HepG2 (cell line): Measurements from ENCODE around the gene VSIG2. TPM values are rescaled to one million over a fixed set of nuclear protein-coding genes. Genes with fewer than 3 reads are reported as not detected.
A peak's percentile ranks its signal among the peaks of the same experiment; 100 is the strongest.

ENCODE experiments used
- ATAC-seq: fragments of 200-7000 bp; cut with Tn5 transposase; 3 replicates; pipeline ENCODE4 v1.9.1; 2020; ENCODE audit warnings: mild to moderate bottlenecking, moderate library complexity
- BruUV-seq: library from RNA; stranded (reverse); fragments of 400-500 nt; replicated peaks from 2 replicates; lab custom pipeline; 2021; lab: Mats Ljungman, UMichigan
- CTCF ChIA-PET: fragments of 300-600 bp; formaldehyde crosslinking; extraction: SDS; loops from one replicate; lab custom pipeline; 2021; ENCODE audit warnings: low total read pairs, inconsistent platforms, low intra/inter-chr PET ratio; lab: Yijun Ruan, JAX
- POLR2A ChIA-PET: fragments of 350-600 bp; sonication (Branson Sonifier 250); formaldehyde crosslinking; loops from one replicate; lab custom pipeline; 2020; ENCODE audit warnings: antibody characterized with exemption, inconsistent platforms; lab: Yijun Ruan, JAX
- DNase-seq: peaks from one replicate; pipeline ENCODE4 v3.0.0-alpha.2; 2015; ENCODE audit warnings: low spot score
- FAIRE-seq: peaks from 3 replicates; lab custom pipeline; 2011; peaks lifted over from hg19 to GRCh38; lab: Jason Lieb, UNC
- H2AFZ ChIP-seq: one replicate; pipeline ENCODE4 v1.6.1; 2011; ENCODE audit warnings: low read length, inconsistent platforms
- H3K27ac ChIP-seq: fragments of 300-600 bp; 3 replicates; pipeline ENCODE4 v1.8.0; 2011; ENCODE audit warnings: mixed run types, mild to moderate bottlenecking, mixed read lengths, low read length, inconsistent platforms; ENCODE audit not compliant: insufficient read depth; ENCODE audit errors: extremely low read length
- H3K27me3 ChIP-seq, 2 experiments: fragments of 200-600 bp in 1 of 2; 2 replicates in 1 of 2; 3 replicates in 1 of 2; pipeline versions ENCODE4 v1.6.0 to v1.8.0; 2011; ENCODE audit warnings: low read length in 2 of 2, mild to moderate bottlenecking in 2 of 2, moderate library complexity in 2 of 2, inconsistent platforms in 1 of 2; ENCODE audit not compliant: insufficient read depth in 2 of 2, control insufficient read depth in 1 of 2
- H3K36me3 ChIP-seq, 2 experiments: fragments of 200-600 bp in 1 of 2; replicated peaks in 1 of 2; 2 replicates in 1 of 2; 3 replicates in 1 of 2; pipeline versions ENCODE4 v1.5.1 to v1.8.0; 2011; ENCODE audit warnings: low read length in 2 of 2, inconsistent platforms in 1 of 2; ENCODE audit not compliant: insufficient read depth in 2 of 2, control insufficient read depth in 1 of 2
- H3K4me1 ChIP-seq: 2 replicates; pipeline ENCODE4 v1.5.1; 2012; ENCODE audit warnings: low read length, inconsistent platforms; ENCODE audit not compliant: insufficient read depth
- H3K4me2 ChIP-seq: 2 replicates; pipeline ENCODE4 v1.6.0; 2011; ENCODE audit warnings: low read depth, low read length, inconsistent platforms
- H3K4me3 ChIP-seq, 3 experiments: fragments of 200-600 bp in 1 of 3; sonication (generic), shearing (Covaris generic) in 1 of 3; replicated peaks in 1 of 3; 2 replicates each; pipeline ENCODE4 v1.5.1; 2011 to 2016; ENCODE audit warnings: low read length in 3 of 3, inconsistent platforms in 2 of 3, low read depth in 2 of 3, mild to moderate bottlenecking in 2 of 3, control low read depth in 1 of 3, mixed read lengths in 1 of 3; ENCODE audit not compliant: insufficient read depth in 1 of 3
- H3K79me2 ChIP-seq: one replicate; pipeline ENCODE4 v1.6.1; 2011; ENCODE audit warnings: low read length, inconsistent platforms; ENCODE audit not compliant: insufficient read depth
- H3K9ac ChIP-seq: 2 replicates; pipeline ENCODE4 v1.6.0; 2011; ENCODE audit warnings: mild to moderate bottlenecking, low read depth, low read length, inconsistent platforms; ENCODE audit not compliant: insufficient read depth
- H3K9me3 ChIP-seq: 2 replicates; pipeline ENCODE4 v1.5.1; 2012; ENCODE audit warnings: mild to moderate bottlenecking, low read length
- H4K20me1 ChIP-seq: 2 replicates; pipeline ENCODE4 v1.6.0; 2011; ENCODE audit warnings: inconsistent platforms, mild to moderate bottlenecking, low read length, moderate library complexity; ENCODE audit not compliant: insufficient read depth
- CAMTA2 ChIP-seq: sonication (generic); formaldehyde crosslinking; IDR thresholded peaks from 2 replicates; pipeline ENCODE4 v1.4.0; 2020; ENCODE audit warnings: mild to moderate bottlenecking, missing genetic modification reagents, borderline replicate concordance
- CBX1 ChIP-seq: IDR thresholded peaks from one replicate; pipeline ENCODE4 v1.6.1; 2016; ENCODE audit warnings: antibody characterized with exemption, low read depth
- FOSL2 ChIP-seq: sonication (generic); formaldehyde crosslinking; IDR thresholded peaks from 2 replicates; pipeline ENCODE4 v1.4.0; 2020; ENCODE audit warnings: missing genetic modification reagents
- KDM2A ChIP-seq: sonication (generic); formaldehyde crosslinking; IDR thresholded peaks from 2 replicates; pipeline ENCODE4 v1.4.0; 2020; ENCODE audit warnings: low read depth, missing genetic modification reagents, borderline replicate concordance
- PRMT3 ChIP-seq: sonication (generic); formaldehyde crosslinking; IDR thresholded peaks from 2 replicates; pipeline ENCODE4 v1.8.1; 2022; ENCODE audit warnings: low read depth, mild to moderate bottlenecking, moderate library complexity, missing genetic modification reagents, borderline replicate concordance
- RNF2 ChIP-seq: fragments of 450-650 bp; conservative IDR thresholded peaks from 2 replicates; pipeline ENCODE4 v1.6.1; 2016; ENCODE audit warnings: low read depth
- SRSF1 ChIP-seq: fragments of 200-400 bp; formaldehyde crosslinking; optimal IDR thresholded peaks from 2 replicates; pipeline ENCODE3; 2017; ENCODE audit warnings: mild to moderate bottlenecking, low read depth, low read length, moderate library complexity
- TP53 ChIP-seq: sonication (generic); formaldehyde crosslinking; conservative IDR thresholded peaks from 2 replicates; pipeline ENCODE4 v1.4.0; 2020; ENCODE audit warnings: missing genetic modification reagents
- ZNF180 ChIP-seq: sonication (generic); formaldehyde crosslinking; IDR thresholded peaks from 2 replicates; pipeline ENCODE4 v1.4.0; 2020; ENCODE audit warnings: low read depth, missing genetic modification reagents, borderline replicate concordance
- ZNF570 ChIP-seq: sonication (generic); formaldehyde crosslinking; IDR thresholded peaks from 2 replicates; pipeline ENCODE4 v1.4.0; 2020; ENCODE audit warnings: mild to moderate bottlenecking, missing genetic modification reagents, borderline replicate concordance
- ZNF605 ChIP-seq: sonication (generic); formaldehyde crosslinking; IDR thresholded peaks from 2 replicates; pipeline ENCODE4 v1.8.0; 2022; ENCODE audit warnings: mild to moderate bottlenecking, missing genetic modification reagents
- ZNF615 ChIP-seq: sonication (generic); formaldehyde crosslinking; IDR thresholded peaks from 2 replicates; pipeline ENCODE4 v1.5.0; 2020; ENCODE audit warnings: mild to moderate bottlenecking, missing genetic modification reagents, borderline replicate concordance
- ZNF703 ChIP-seq: sonication (generic); formaldehyde crosslinking; IDR thresholded peaks from 2 replicates; pipeline ENCODE4 v1.5.1; 2020; ENCODE audit warnings: missing genetic modification reagents, mild to moderate bottlenecking, moderate library complexity, borderline replicate concordance
- WGBS: methylation state at CpG from one replicate; pipeline ENCODE4 v1.1.6; 2017; ENCODE audit warnings: low lambda C conversion rate; 5-methylcytosine and 5-hydroxymethylcytosine counted together
- in situ Hi-C: cut with HindIII; loops from 2 replicates; pipeline ENCODE4 v1.10.0; 2017; ENCODE audit warnings: low pct_unique_long_range_greater_than_20kb; ENCODE audit not compliant: extremely low pct_ligation_motif_present
- intact Hi-C: fragments of 100-400 bp; cut with micrococcal nuclease; formaldehyde crosslinking; loops from one replicate; pipeline ENCODE4 v1.10.0; 2022; ENCODE audit not compliant: unreplicated experiment
- polyA plus RNA-seq, 8 experiments: library from polyadenylated mRNA; depleted of rRNA in 3 of 8; stranded (reverse) in 7 of 8; unstranded in 1 of 8; fragments of >200 nt; fragmentation: Illumina TruSeq in 4 of 8; extraction: Trizol in 4 of 8; gene quantifications; 2 replicates each; pipeline versions ENCODE4 v1.2.1 to v1.2.3, GENCODE V29; 2011 to 2016; ENCODE audit warnings: low read depth in 4 of 8, missing spikeins in 1 of 8, mixed read lengths in 1 of 8; ENCODE audit not compliant: insufficient read depth in 1 of 8
- total RNA-seq, 5 experiments: library from RNA; depleted of rRNA; stranded (reverse); fragments of >200 nt; fragmentation: Illumina TruSeq; extraction: Trizol; gene quantifications; 2 replicates each; pipeline ENCODE4 v1.2.3, GENCODE V29; 2016; ENCODE audit warnings: low read depth in 1 of 5
- TF ChIP-seq, protein P1 (sequence below): IDR thresholded peaks from 2 replicates; pipeline ENCODE4 v1.6.1; 2018; ENCODE audit warnings: missing genetic modification reagents
- TF ChIP-seq, protein P2 (sequence below): sonication (generic); formaldehyde crosslinking; IDR thresholded peaks from 2 replicates; pipeline ENCODE4 v1.5.0; 2020; ENCODE audit warnings: missing genetic modification reagents, mild to moderate bottlenecking, borderline replicate concordance

Gene VSIG2
- total and polyA plus RNA-seq, 2 of the 13 experiments (the other 11 are each of a cell fraction or from before 2014, with no cell fraction given), result 0.80 to 2.7 TPM

- TF ChIP-seq, protein P1, sequence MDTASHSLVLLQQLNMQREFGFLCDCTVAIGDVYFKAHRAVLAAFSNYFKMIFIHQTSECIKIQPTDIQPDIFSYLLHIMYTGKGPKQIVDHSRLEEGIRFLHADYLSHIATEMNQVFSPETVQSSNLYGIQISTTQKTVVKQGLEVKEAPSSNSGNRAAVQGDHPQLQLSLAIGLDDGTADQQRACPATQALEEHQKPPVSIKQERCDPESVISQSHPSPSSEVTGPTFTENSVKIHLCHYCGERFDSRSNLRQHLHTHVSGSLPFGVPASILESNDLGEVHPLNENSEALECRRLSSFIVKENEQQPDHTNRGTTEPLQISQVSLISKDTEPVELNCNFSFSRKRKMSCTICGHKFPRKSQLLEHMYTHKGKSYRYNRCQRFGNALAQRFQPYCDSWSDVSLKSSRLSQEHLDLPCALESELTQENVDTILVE (CRISPR knock-in tag), result no peak
- TF ChIP-seq FOSL2 (CRISPR knock-in tag) (peak; percentile 82), SRSF1 (no peak)
- TF ChIP-seq, all 625 proteins: peak for 2
These were observed 18.0 kb upstream of the VSIG2 start (continued) for GRCh38 chr11:124769806-124770774.

GRCh38 chr11:124768914-124769313 is 16.9 kb upstream of the VSIG2 start:
- no peaks in the 10 kb centered on the region for H3K27me3 ChIP-seq
- no peak overlapping the region for H2AFZ ChIP-seq
- H4K20me1 ChIP-seq, result no peaks in the 10 kb centered on the region
- peaks cover 1 to 22% of the 10 kb centered on the region in 2 experiments; a peak in 2 of 5 replicates for H3K36me3 ChIP-seq
- ATAC-seq (no peak), DNase-seq (no peak), FAIRE-seq (no peak)
- intact Hi-C loops (no loop called here), in situ Hi-C loops (no loop called here)
- no TSS peak for BruUV-seq
- ChIA-PET CTCF (no interaction called here), POLR2A (interaction anchor here (1.6 kb wide), 1 partner anchor 29 kb away, joined by 3 read pairs; no protein-coding TSS in a partner anchor)
- no peak overlapping the region for H3K4me2 ChIP-seq
- no peaks in the 10 kb centered on the region for H3K9me3 ChIP-seq
- 94% methylated on average over 8 of the region's 8 CpGs for WGBS
- no peak overlapping the region for H3K9ac ChIP-seq
- no peak overlapping the region for H3K27ac ChIP-seq
- H3K4me1 ChIP-seq, result peaks cover 50% of the 10 kb centered on the region
- no peak overlapping the region for H3K4me3 ChIP-seq
- TF ChIP-seq RNF2 (no peak), TP53 (CRISPR knock-in tag) (no peak), PRMT3 (no peak), ZNF615 (no peak), ZNF605 (CRISPR knock-in tag) (no peak), ZNF703 (CRISPR knock-in tag) (no peak), KDM2A (no peak), ZNF180 (no peak), CAMTA2 (CRISPR knock-in tag) (no peak), ZNF570 (CRISPR knock-in tag) (no peak), CBX1 (no peak)
- TF ChIP-seq, protein P2, sequence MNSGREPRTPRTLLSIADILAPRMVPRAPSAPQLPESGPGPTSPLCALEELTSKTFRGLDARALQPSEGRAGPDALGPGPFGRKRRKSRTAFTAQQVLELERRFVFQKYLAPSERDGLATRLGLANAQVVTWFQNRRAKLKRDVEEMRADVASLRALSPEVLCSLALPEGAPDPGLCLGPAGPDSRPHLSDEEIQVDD (CRISPR knock-in tag), result no peak
- no peaks in the 10 kb centered on the region for H3K79me2 ChIP-seq
